Stimulated activated CD8-positive, alpha-beta memory T cell treated with anti-CD3 and anti-CD28 coated beads, Interleukin-12 subunit alpha, Interleukin-12 subunit beta, amount 100 ng/mL, for 24 hours (primary cell): ENCODE data around the gene ARRDC4.

ENCODE experiments used
- DNase-seq: peaks from one replicate; pipeline ENCODE4 v3.0.0-alpha.2; 2020; ENCODE audit errors: extremely low read depth

ARRDC4 gene, protein sequence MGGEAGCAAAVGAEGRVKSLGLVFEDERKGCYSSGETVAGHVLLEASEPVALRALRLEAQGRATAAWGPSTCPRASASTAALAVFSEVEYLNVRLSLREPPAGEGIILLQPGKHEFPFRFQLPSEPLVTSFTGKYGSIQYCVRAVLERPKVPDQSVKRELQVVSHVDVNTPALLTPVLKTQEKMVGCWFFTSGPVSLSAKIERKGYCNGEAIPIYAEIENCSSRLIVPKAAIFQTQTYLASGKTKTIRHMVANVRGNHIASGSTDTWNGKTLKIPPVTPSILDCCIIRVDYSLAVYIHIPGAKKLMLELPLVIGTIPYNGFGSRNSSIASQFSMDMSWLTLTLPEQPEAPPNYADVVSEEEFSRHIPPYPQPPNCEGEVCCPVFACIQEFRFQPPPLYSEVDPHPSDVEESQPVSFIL

DNA sequence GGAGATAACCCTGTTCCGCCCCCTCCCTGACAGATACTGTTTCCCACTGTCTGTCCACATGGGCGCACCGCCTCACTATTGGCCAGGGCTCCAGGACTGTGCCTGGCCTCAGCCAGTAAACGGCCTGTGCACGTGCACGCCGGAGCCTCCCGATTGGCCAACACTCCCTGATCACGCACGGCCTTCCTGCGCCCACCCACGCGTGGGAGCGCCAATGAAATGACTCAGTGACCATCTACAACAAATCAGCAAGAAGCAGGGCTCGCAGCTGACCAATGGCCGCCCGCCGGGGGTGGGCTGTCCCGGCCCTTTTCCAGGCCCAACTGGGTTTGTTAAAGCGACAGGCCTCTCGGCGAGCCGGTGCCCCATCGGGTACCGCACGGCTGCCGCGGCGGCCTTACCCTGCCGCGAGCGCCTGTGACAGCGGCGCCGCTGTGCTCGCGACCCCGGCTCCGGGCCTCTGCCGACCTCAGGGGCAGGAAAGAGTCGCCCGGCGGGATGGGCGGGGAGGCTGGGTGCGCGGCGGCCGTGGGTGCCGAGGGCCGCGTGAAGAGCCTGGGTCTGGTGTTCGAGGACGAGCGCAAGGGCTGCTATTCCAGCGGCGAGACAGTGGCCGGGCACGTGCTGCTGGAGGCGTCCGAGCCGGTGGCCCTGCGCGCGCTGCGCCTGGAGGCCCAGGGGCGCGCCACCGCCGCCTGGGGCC lies at the start of gene ARRDC4:
Gene ARRDC4, plus strand, starts transcription at position 340 of the 703 bp plus-strand sequence. Its CDS starts 159 bp downstream, at position 499.
- peak; percentile 95 for DNase-seq

DNA sequence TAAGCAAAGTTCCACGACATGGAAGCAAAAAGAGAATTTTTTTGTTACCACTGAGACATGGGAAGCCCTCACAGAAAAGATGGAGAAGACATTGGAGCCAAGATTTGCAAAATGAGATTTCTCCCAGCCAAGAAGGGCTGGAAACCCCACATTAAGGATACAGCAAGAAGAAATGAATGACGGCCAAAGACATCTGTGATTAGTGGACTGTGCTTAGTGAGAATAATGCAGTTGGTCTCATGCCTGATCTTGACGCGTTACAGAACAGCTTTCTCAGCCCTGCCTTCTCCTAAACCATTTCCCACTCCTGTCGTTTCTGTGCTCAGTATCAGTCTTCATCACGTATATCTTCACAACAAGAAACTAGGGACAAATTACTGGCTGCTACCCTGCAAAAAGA lies 45.8 kb upstream of the ARRDC4 start:
- no peak for DNase-seq

DNA sequence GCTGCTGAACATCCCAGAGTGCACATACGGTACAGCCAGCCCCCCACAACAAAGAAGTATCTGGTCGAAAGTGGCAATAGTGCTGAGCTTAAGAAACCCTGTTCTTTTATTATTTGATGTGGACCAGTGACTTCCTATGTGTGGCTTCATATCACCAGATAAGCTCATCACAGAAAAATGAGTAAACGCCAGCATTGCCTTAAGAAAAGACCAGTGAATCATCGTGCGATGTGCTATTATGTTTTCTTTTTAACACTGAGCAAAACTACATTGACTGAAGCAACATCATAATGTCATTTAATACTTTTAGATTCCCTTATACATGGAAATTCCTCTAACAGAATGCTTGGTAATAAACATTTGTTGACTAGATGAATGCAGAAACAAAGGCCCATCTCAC lies 45.2 kb upstream of the ARRDC4 start:
- DNase-seq, result no peak

DNA sequence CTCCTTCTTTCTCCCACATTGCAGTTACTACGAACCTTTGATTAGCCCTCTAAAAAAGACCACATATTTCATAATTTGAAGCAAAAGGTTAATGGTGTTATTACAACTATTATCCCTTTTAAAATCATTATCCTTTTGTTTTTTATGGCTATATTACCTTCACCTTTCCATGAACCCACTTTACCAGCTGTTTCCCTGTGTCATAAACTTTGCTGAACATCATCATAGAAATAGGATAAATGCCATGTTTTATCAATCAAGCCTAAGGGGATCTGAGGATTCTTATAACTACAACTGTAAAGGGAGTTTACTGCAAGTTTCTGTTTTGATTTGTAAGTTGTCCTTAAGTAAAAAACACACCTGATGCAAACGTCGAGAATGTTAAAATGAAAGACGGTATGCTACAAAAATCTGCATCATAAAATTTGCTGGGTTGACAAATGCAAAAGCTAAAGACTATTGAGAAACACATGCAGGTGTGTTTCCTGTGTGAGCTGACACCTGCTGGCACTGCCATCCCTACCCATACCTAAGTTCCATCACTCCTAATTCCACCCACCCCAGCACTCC lies 39.1 kb upstream of the ARRDC4 start:
- no peak for DNase-seq

DNA sequence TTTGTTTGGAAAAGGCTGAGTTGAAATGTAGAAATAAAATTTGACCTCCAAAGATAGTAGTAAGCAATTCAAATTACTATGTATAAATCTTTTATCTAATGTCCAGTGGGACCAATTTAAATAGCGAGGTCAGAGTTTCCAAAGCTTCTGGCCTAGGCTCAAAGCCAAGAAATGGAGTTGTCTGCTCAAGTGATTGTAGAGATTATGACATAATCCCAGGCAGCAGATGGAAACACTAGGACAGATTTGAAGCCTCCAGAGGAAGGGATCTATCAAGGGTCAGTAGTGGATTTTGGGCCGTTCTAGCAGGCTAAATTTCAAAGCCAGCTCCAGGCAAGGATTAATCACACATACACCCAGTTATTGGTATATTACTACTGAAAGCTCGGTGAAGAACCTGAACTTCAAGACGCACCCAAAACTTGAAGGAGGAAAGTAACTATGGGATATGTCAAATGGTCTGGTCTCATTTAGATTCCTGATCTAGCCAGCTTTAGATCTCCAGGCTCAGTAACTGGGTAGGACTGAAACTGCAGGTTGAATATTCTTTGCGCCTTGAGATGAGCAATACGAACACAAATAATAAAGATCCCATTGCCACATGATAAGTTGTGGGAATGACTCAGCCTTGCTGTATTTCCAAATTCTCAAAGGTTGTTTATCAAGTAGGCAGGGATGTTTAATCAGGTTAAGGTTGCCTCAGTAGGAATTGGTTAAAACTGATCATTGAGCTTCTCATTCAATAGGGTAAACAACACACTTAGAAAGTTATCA lies 30.9 kb upstream of the ARRDC4 start:
- DNase-seq, result no peak

DNA sequence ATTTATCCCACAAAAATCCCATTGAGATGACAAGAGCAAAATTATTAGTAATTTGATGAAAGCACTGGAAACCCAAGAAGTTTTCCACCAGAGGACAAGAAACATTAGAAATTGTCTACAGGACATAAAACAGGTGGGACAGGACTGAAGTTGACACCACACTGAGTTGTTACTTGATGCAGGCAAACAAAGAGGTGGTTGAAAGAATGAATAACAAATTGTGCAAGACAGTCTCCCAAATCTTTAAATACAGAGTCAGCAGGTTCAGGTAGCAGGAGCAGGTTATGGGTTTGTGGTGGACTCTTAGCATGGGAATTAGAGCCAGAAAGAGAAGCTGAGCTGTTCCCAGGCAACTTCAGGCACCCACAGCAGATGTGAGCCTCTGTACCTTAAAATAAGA lies 30.3 kb upstream of the ARRDC4 start:
- DNase-seq, result no peak

DNA sequence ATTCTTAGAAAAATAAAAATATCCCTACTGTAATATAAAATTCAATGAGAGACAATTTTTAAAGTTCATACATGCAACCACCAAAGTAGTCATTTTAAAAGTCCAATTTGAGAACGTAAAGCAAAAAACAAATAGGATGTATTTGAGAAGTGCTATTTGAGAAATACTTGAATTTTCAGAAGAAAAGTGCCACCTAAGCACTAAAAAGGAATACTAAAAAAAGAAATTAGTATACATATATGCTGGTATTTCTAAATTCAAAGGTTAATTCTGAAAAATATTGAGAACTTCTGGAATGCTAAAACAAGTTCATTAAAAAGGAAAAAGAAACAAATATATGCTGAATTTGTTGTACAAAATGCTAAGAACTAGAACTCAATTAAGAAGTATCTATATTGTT lies 29.2 kb upstream of the ARRDC4 start:
- no peak for DNase-seq

DNA sequence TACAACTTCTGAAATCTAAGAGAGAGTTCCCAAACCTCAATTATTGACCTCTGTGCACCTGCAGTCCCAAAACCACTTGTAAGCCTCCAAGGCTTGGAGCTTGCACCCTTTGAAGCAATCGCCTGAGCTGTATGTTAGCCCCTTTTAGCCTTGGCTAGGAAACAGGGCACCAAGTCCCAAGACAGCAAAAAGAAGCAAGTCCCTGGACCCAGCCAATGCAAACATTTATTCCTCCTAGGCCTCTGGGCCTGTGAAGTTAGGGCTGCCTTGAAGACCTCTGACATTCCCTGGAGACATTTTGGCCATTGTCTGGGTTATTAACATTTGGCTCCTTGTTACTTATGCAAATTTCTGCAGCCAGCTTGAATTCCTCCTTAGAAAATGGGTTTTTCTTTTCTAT lies 26.9 kb upstream of the ARRDC4 start:
- DNase-seq, result no peak

DNA sequence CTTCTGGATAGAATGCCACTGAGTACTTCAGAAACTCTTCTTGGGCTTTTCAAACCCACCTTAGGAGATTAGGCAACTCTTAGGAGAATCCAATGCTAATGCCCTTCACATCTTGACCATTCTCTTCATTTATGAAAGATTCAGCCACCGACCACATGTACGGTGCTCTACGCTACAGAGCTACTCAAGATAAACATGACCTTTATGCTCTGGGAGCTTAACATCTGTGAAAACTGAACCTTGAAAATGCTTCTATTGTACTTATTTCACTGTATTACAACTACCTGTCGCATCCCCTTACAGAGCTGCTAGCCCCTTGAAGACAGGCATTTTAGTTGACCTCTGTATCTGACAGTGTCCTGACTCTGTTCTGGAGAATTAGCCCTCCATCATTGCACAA lies 19.5 kb upstream of the ARRDC4 start:
- DNase-seq, result no peak

DNA sequence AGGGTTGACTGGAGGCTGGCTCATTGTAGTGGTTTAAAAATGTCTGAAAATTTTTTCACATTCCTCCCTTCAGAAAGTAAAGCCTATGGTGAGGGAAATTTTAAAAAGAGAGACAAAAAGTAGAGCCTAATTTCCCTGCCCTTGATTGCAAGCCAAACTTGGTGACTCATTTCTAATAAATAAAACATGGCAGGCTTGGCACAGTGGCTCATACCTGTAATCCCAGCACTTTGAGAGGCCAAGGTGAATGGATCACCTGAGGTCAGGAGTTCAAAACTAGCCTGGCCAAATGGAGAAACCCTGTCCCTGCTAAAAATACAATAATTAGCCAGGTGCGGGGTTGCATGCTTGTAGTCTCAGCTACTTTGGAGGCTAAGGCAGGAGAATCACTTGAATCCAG lies 18.9 kb upstream of the ARRDC4 start:
- no peak for DNase-seq

DNA sequence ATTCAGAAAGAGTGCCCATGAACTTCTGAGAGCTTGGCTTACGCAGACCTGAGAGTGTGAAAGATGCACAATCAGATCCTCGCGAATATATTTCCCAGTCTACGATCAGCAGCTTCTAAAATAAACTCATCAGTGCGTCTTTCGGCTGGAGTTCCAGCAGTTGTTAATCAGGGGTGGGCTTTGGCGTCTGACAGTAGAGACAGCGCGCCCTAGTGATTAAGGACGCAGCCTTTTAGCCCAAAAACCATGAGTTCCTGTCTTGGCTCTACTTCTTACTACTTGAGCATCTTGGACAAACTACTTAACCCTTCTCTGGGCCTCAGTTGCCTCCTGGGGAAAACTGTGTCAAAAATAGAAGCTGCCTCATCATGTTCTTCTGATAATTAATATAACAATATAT lies 15.8 kb upstream of the ARRDC4 start:
- DNase-seq, result no peak

DNA sequence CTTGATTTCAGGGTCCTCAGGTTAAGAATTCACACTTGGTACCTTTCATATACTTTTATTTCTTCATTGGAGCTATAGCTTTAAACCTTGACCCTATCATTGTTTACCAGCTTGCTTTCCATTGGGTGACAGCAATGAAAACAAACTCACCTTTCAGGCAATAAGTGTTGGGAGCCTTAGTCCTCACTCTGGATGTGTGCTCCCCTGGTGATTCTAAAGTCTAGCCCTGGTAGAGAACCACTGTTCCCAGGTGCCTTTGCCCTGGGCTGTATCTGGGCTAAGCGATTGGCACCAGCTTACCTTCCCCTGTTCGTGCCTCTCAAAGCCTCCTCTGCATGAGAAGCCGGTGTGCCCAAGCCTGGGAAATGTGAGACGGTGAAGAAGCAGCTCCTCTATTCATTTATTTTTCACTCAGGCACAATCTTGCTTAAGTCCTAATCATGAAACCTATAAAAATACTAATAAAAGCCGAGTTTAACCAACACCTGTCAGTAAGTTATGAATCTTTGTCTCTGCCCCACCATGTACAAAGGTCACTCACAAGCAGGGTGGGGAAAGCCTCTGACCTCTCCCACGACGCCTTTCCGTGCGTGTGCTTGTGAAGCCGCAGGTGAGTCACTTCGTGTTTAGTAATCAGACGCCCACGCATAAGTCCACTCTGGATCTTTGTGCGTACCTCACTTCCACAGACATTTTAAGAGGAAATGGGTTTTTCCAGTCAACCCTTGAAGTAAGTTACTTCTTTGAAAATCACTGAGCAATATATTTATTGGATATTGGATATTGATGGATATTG lies 12.8 kb upstream of the ARRDC4 start:
- DNase-seq, result no peak

DNA sequence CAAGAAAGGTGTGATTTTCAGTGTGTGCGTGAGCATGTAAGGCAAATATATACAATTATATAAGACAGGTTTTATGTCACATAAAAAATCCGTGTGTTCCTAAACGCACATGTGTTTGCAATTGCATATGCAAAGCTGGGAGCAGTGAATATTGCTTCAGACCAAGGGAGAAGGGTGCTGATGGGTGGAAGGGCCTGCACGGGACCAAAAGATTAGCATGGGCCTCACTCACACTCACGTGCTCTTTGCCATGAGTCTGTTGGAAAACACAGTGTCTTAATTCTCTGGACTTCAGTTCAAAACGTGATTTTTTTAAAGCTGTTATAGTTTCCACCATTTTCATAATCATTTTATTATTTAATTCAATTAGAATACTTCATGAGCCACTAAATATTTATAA lies 7.2 kb upstream of the ARRDC4 start:
- DNase-seq, result no peak

DNA sequence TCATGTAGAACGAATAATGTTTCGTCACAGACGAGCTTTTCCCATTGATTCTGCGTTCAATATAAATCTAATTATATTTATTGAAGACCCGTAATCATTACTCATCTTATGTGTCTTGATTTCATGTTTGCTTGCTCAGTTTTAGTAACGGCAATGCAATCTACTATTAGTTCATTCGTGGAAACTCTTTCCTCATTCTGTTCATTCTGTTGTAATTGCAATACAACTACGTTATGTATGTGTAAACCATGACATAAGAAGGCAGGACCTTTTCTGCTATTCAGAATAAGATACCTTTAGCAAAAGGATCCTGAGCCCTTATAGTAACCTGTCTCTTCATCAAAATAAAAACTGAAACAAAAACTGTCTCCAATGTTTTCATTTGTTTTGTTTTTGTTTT lies 6.8 kb upstream of the ARRDC4 start:
- no peak for DNase-seq

DNA sequence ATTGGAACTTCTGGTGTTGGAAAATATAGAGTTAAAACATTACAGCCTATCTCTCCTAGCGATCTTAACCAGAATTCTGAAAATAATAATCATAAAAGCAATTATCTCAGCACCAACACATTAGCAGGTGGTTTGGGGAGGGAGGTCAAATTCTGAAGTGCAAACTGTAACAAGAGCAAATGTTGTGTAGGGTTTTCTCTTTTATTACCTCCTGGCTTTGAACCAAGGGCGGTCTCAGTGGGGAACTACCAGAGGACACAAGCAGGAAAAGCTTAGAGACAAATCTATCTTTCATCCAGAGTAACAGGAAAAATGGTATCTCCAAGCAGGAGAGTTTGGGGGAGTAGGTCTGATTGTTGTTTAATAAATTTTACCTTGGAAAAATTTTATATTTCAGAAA lies 5.5 kb upstream of the ARRDC4 start:
- DNase-seq, result no peak

DNA sequence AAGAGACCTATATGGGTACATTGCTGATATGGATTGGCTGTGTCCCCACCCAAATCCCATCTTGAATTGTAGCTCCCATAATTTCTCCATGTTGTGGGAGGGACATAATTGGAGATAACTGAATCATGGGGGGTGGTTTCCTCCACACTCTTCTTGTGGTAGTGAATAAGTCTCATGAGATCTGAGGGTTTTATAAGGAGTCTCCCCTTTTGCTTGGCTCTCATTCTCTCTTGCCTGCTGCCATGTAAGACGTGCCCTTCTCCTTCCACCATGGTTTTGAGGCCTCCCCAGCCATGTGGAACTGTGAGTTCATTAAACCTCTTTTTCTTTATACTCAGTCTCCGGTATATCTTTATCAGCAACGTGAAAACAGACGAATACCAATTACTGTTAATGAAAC lies 5.0 kb upstream of the ARRDC4 start:
- no peak for DNase-seq

DNA sequence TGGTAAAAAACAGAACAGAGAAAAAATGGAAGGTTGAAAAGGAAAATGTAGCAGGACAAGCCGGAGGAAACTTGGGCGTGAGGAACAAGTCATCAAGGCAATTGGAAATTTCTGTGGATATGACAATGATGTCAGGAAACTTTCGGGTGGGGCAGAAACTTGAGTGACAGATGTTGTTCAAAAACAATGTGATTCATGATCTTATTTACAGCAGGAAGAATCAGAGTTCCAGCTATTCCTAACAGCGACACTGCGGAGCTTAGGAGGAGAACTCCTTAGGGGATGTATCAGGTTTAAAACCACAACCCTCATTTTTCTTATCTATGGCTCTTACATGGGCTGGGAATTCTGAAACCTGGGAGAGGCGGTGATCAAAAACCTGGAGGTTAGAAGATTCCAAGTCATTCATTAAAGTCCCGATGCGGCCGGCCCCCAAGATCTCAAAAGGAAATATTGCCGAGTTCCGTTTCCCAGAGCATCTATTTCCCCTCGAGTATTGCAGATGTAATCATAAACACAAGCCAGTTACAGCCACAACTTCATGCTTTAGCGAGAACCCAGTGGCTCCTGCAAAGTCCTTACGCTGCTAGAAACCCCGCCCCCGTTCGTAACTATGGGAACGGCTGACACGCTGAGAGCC lies 659 bp upstream of the ARRDC4 start:
- DNase-seq, result no peak

DNA sequence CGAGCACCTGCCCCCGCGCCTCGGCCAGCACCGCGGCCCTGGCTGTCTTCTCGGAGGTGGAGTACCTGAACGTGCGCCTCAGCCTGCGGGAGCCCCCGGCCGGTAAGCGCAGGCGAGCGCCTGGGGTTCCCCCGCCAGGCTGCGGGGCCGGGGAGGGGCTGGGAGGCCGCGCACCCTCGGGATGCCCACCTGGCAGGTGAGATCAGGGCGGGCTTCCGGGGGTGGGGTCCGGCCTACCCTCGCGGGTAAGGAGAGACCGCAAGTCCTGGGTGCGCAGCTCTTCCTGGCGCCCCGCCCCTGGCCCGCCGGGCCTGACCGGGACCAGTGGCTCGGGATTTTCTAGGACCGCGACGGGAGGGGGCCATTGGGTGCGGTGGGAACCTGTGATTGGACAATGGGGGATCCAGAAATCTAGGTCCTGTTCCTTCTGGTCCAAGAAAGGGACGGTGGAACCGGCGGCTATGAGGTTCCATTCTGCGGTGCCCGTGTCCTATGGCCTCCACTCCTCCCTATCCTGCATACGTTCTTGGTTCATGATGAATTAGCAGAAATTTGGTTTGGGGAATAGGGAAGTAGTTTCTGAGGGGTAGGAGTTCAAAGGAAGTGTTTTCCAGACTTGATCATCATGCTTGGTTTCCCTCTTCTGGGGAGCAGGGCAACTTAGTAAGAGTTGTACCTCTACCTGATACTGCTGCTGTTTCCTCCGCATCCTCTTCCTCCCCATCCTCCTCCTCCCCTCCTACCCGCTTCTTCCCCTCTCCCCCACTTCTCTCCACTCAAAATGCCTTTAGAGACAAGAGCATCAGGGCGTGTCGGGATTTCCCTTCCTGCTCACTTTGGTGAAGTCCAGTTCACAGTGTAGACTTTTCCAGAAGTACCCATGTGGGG lies 808 bp downstream of the ARRDC4 start:
- DNase-seq, result no peak

DNA sequence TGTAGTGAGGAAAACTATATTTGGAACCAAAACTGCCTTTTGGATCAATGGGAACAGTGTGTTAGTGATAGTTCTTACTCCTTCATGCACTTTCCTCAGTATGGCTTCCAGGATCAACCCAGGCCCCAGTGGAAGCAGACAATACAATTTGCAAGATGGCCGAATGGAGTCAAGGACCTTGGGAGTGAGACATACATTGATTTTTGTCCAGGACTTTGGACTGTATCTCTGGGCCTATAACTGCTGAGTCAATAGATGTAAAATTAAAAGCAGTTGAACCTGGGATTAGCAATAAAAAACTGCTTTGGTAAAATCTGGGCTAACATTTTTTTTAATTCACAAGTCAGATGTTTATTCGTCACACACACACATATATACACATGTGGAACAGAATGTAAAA lies 1.8 kb downstream of the ARRDC4 start:
- DNase-seq, result no peak

DNA sequence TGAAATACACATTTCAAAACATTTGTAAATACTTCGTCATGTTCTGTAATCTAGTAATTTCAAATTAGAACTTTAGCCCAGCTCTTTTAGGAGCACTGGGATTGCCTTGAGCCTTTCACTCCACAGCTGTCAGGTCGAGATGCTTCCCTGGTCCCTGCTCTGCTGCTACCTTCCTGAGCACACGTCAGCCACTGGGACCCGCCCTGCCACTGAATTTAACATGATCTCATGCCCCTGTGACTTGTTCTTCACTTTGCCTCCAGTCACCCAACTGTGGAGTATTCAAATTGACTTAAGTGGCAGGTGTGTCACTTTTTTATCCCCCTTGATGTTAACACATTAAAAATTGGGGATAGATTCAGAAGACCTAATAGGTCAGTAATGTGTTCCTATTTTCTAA lies 3.3 kb downstream of the ARRDC4 start:
- DNase-seq, result no peak
